GM12801 (cell line): ENCODE measurements around the gene STXBP4.

ENCODE experiments used
- CTCF ChIP-seq: IDR thresholded peaks from one replicate; pipeline ENCODE4 v1.5.1; 2011; ENCODE audit warnings: control low read depth; ENCODE audit not compliant: insufficient read length; ENCODE audit errors: extremely low read depth

The STXBP4 gene

GRCh38 chr17:55161935-55162555, 193.5 kb downstream of the STXBP4 start:
- TF ChIP-seq CTCF, result no peak

GRCh38 chr17:55162556-55162946, 194.0 kb downstream of the STXBP4 start:
- no peak for TF ChIP-seq CTCF

- no peak for TF ChIP-seq CTCF
Measured at GRCh38 chr17:55163408-55163807, 194.8 kb downstream of the STXBP4 start.

- no peak for TF ChIP-seq CTCF
Measured at GRCh38 chr17:55166506-55166905, 197.9 kb downstream of the STXBP4 start.

GRCh38 chr17:55167024-55167725, 198.6 kb downstream of the STXBP4 start:
- TF ChIP-seq CTCF, result no peak

GRCh38 chr17:55168958-55169687, 200.6 kb downstream of the STXBP4 start:
- TF ChIP-seq CTCF, result no peak

GRCh38 chr17:55171634-55172328, 203.2 kb downstream of the STXBP4 start:
- TF ChIP-seq CTCF, result no peak
